Gastroesophageal sphincter (tissue), 4 donors: ENCODE results near the gene TBC1D25. TPM values are rescaled to one million over a fixed set of nuclear protein-coding genes. Genes with fewer than 3 reads are reported as not detected.
"Not testable (repeated sequence)": the region's sequence is repeated elsewhere in the genome, so short reads cannot be mapped to it uniquely, and the experiment has no call there.

Source experiments
- ATAC-seq: fragments of 150-250 bp; one replicate; pipeline ENCODE4 v1.9.1; 2016; ENCODE audit warnings: mild to moderate bottlenecking, moderate library complexity
- H3K27ac ChIP-seq, 4 donors: fragments of 200-600 bp; sonication (generic) in 3 of 4; 1 replicate in 3 of 4; 2 replicates in 1 of 4; pipeline ENCODE4 v1.5.1; 2016 to 2019
- H3K27me3 ChIP-seq: fragments of 200-600 bp; sonication (generic); one replicate; pipeline ENCODE4 v1.5.1; 2019
- H3K36me3 ChIP-seq, 2 donors: fragments of 200-600 bp; sonication (generic); one replicate each; pipeline ENCODE4 v1.5.1; 2019; ENCODE audit warnings: control low read depth in 1 of 2
- H3K4me1 ChIP-seq, 3 donors: fragments of 200-600 bp; sonication (generic); 1 replicate in 2 of 3; 2 replicates in 1 of 3; pipeline ENCODE4 v1.5.1; 2016 to 2019; ENCODE audit warnings: control low read depth in 2 of 3
- H3K4me3 ChIP-seq, 2 donors: fragments of 200-600 bp; sonication (generic); one replicate each; pipeline ENCODE4 v1.5.1; 2019; ENCODE audit warnings: mild to moderate bottlenecking in 1 of 2, moderate library complexity in 1 of 2
- H3K9me3 ChIP-seq, 3 donors: fragments of 200-600 bp; sonication (generic); one replicate each; pipeline ENCODE4 v1.5.1; 2017 to 2019; ENCODE audit warnings: control low read depth in 2 of 3
- EP300 ChIP-seq: sonication (generic); formaldehyde crosslinking; IDR thresholded peaks from one replicate; pipeline ENCODE4 v1.6.1; 2017; ENCODE audit warnings: antibody characterized with exemption, mild to moderate bottlenecking
- POLR2A ChIP-seq, 2 donors: fragments of 450-650 bp; IDR thresholded peaks; one replicate each; pipeline ENCODE4 v1.6.1; 2017; ENCODE audit warnings: antibody characterized with exemption in 2 of 2, mild to moderate bottlenecking in 2 of 2, moderate library complexity in 1 of 2
- POLR2AphosphoS5 ChIP-seq: sonication (generic); formaldehyde crosslinking; IDR thresholded peaks from one replicate; pipeline ENCODE4 v1.6.1; 2017; ENCODE audit warnings: antibody characterized with exemption
- WGBS, 2 donors: methylation state at CpG; one replicate each; pipeline ENCODE4 v1.1.5; 2018; ENCODE audit warnings: low coverage in 1 of 2; 5-methylcytosine and 5-hydroxymethylcytosine counted together
- total RNA-seq, 4 donors: library from RNA; depleted of rRNA; stranded (reverse); fragments of >200 nt; gene quantifications; one replicate each; pipeline ENCODE4 v1.1.0, GENCODE V29; 2016
- TF ChIP-seq, protein P1 (sequence below), 4 experiments: fragments of 200-600 bp in 2 of 4; fragments of 450-650 bp in 2 of 4; sonication (generic) in 1 of 4; IDR thresholded peaks; one replicate each; pipeline ENCODE4 v1.5.1; 2017 to 2019; ENCODE audit warnings: antibody characterized with exemption in 4 of 4, mild to moderate bottlenecking in 2 of 4, moderate library complexity in 2 of 4

TBC1D25 gene
- total RNA-seq, 4 donors from 2014 or later: 8.4 to 16.9 (median 12.7) TPM

DNA sequence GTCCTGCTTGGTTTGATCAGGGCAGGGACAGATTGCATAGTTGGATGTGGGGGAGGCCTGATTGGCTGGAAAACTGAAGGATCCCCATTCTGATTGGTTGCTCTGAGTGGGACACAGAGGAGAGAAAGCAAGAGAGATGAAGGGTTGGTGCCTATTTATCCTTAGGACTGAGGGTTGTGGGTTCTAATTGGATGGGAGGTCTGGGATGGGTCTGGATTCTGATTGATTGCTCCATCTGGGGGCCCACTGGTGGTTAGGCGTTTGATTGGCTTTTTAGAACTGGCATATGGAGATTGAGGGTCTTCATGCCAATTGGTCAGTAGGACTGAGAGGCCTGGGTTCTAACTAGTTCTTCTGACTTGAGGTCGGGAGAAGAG, 18.6 kb upstream of the TBC1D25 start:
- peak overlapping the region in 3 of 4 donors; percentile 84 to 86 (median 86) for H3K27ac ChIP-seq
- 50% methylated on average over 1 of the region's 2 CpGs; no CpG with 5 or more reads in 1 of the 2 donors for WGBS, 2 donors
- H3K4me3 ChIP-seq: peak overlapping the region; percentile 57 to 64
- no peaks in the 10 kb centered on the region for H3K27me3 ChIP-seq
- peaks cover 0 to 11% (median 0%) of the 10 kb centered on the region in 3 donors for H3K4me1 ChIP-seq
- H3K36me3 ChIP-seq: peaks cover 0 to 13% of the 10 kb centered on the region in 2 donors
- ATAC-seq: no peak
- H3K9me3 ChIP-seq: no peaks in the 10 kb centered on the region
- TF ChIP-seq, protein P1, sequence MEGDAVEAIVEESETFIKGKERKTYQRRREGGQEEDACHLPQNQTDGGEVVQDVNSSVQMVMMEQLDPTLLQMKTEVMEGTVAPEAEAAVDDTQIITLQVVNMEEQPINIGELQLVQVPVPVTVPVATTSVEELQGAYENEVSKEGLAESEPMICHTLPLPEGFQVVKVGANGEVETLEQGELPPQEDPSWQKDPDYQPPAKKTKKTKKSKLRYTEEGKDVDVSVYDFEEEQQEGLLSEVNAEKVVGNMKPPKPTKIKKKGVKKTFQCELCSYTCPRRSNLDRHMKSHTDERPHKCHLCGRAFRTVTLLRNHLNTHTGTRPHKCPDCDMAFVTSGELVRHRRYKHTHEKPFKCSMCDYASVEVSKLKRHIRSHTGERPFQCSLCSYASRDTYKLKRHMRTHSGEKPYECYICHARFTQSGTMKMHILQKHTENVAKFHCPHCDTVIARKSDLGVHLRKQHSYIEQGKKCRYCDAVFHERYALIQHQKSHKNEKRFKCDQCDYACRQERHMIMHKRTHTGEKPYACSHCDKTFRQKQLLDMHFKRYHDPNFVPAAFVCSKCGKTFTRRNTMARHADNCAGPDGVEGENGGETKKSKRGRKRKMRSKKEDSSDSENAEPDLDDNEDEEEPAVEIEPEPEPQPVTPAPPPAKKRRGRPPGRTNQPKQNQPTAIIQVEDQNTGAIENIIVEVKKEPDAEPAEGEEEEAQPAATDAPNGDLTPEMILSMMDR (IDR thresholded peaks at IDR 0.05): no peak
- no peak for TF ChIP-seq POLR2AphosphoS5
- TF ChIP-seq POLR2A (IDR thresholded peaks at IDR 0.05): no peak
- no peak for TF ChIP-seq EP300

DNA sequence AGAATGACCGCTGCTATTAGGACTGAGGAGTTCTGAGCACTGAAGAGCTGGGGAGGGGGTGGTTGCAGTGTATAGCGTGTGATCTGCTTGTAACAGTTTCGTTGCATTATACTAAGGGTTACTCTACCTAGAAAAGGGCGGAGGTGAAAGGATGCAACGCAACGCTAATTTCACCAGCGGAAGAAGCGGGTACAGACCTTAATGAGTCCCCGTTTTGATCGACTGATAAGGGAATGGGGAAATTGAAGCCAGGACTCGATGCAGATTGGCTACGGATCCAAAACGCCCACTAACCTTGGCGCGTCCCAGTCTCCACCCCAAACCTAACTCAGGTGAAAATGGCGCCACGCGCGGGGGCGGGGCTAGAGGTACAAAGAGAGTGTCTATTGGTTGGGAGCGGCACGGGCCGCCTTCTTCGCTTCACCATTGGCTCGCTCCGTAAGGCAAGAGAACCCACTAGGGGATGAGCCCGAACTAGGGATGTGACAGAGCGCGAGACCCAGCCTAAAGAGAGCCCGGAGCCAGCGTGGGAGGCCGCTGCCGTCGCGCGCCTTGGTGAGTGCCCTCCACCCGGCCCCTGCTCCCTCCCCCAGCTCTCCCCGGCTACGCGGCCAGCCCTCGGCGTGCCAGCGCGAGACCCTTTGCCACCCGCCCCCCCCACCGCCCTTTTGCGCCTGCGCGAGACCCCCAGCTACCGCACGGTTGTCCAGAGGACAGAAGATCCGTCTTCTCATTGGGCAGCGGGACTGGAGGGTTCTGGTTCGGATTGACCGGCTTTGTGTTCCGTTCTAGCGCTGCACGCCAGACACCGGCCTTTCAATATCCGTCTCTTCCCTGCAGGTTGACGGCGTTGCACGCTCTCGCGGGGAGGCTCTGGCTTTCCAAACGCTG, 17.9 kb upstream of the TBC1D25 start, which contains the start of gene EBP:
Gene EBP (plus strand): TSS at position 456 of the 891 bp plus-strand sequence. CDS start 1,964 bp downstream, outside the sequence.
- peak within 1 kb of the TSS; percentile 67 to 86 (median 85) for H3K27ac ChIP-seq
- H3K4me1 ChIP-seq: peaks cover 0 to 11% (median 0%) of the 10 kb centered on the region in 3 donors
- no peaks in the 10 kb centered on the region for H3K27me3 ChIP-seq
- no peaks in the 10 kb centered on the region for H3K9me3 ChIP-seq
- 0 to 30% methylated on average over 9 to 14 of the region's 66 CpGs for WGBS, 2 donors
- TF ChIP-seq, protein P1 (IDR thresholded peaks at IDR 0.05): no peak
- peak; percentile 49 for TF ChIP-seq POLR2AphosphoS5
- TF ChIP-seq EP300: no peak
- TF ChIP-seq POLR2A (IDR thresholded peaks at IDR 0.05): peak; percentile 30 to 44
- H3K36me3 ChIP-seq: peaks cover 0 to 14% of the 10 kb centered on the region in 2 donors
- peak within 1 kb of the TSS; percentile 57 to 64 for H3K4me3 ChIP-seq
- ATAC-seq: peak; percentile 98

DNA sequence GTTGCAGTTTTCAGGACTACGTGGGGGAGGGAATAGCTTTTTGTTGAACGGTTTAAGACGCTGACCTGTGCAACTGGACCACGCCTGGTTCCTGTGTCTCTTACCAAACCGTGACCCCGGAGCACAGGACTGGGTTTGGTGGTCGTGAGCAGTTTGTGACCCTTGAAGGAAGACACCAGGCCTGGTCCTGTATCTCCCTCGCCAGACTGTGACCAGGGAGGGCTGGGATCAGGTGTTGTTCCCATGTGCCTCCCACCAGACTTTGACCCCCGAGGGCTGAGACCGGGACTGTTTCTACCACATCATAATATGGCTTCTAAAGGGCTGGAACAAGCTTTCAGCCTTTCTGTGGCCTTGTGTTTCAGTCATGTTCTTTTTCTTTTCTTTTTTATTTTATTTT, 17.2 kb upstream of the TBC1D25 start:
- WGBS, 2 donors: 0 to 60% methylated on average over 2 to 3 of the region's 10 CpGs
- H3K4me3 ChIP-seq: peak overlapping the region; percentile 57 to 64
- ATAC-seq: no peak
- peaks cover 0 to 14% of the 10 kb centered on the region in 2 donors for H3K36me3 ChIP-seq
- H3K9me3 ChIP-seq: no peaks in the 10 kb centered on the region
- peak overlapping the region in 3 of 4 donors; percentile 84 to 86 (median 86) for H3K27ac ChIP-seq
- no peak for TF ChIP-seq POLR2AphosphoS5
- TF ChIP-seq EP300: no peak
- TF ChIP-seq, protein P1 (IDR thresholded peaks at IDR 0.05): no peak
- TF ChIP-seq POLR2A (IDR thresholded peaks at IDR 0.05): no peak
- H3K4me1 ChIP-seq: peaks cover 0 to 11% (median 0%) of the 10 kb centered on the region in 3 donors
- no peaks in the 10 kb centered on the region for H3K27me3 ChIP-seq

DNA sequence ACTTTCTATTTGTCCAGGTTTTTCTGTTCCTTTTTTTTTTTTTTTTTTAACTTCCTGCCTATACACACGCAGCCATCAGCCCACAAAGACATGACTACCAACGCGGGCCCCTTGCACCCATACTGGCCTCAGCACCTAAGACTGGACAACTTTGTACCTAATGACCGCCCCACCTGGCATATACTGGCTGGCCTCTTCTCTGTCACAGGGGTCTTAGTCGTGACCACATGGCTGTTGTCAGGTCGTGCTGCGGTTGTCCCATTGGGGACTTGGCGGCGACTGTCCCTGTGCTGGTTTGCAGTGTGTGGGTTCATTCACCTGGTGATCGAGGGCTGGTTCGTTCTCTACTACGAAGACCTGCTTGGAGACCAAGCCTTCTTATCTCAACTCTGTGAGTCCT, 15.8 kb upstream of the TBC1D25 start:
- Histone ChIP-seq H3K27ac (no peak overlapping the region), H3K4me3 (no peak overlapping the region), H3K4me1 (peaks cover 0 to 11% (median 0%) of the 10 kb centered on the region in 3 donors), H3K27me3 (no peaks in the 10 kb centered on the region), H3K36me3 (peaks cover 0 to 26% of the 10 kb centered on the region in 2 donors), H3K9me3 (no peaks in the 10 kb centered on the region)
- WGBS, 2 donors: 94 to 100% methylated on average over 5 to 7 of the region's 12 CpGs
- TF ChIP-seq EP300: no peak
- TF ChIP-seq, protein P1 (IDR thresholded peaks at IDR 0.05): no peak
- no peak for TF ChIP-seq POLR2A (IDR thresholded peaks at IDR 0.05)
- TF ChIP-seq POLR2AphosphoS5: no peak
- ATAC-seq: no peak

DNA sequence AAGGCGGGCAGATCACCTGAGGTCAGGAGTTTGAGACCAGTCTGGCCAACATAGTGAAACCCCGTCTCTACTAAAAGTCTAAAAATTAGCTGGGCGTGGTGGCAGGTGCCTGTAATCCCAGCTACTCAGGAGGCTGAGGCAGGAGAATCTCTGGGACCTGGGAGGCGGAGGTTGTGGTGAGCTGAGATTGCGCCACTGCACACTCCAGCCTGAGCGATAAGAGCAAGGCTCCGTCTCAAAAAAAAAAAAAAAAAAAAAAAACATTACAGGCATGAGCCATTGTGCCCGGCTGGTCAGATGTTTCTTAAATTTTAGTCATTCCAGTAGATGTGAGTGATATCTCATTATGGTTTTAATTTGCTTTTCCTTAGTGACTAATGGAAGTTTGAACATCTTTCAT, 13.7 kb upstream of the TBC1D25 start:
- H3K4me3 ChIP-seq, H3K27ac ChIP-seq, ATAC-seq, H3K27me3 ChIP-seq, H3K9me3 ChIP-seq: not testable (repeated sequence)
- Histone ChIP-seq H3K4me1 (peaks cover 0 to 11% (median 0%) of the 10 kb centered on the region in 3 donors), H3K36me3 (peaks cover 0 to 28% of the 10 kb centered on the region in 2 donors)
- 84 to 85% methylated on average over 4 to 5 of the region's 8 CpGs for WGBS, 2 donors
